Mesothelial cell of epicardium (in vitro differentiated cells): ENCODE results near the gene EXOG. TPM values are rescaled to one million over a fixed set of nuclear protein-coding genes. Genes with fewer than 3 reads are reported as not detected.

Source experiments
- DNase-seq, 2 experiments: peaks; one replicate each; pipeline ENCODE4 v3.0.0; 2021; ENCODE audit warnings: low spot score in 2 of 2; ENCODE audit not compliant: unreplicated experiment in 2 of 2
- H3K27ac Mint-ChIP-seq: 2 replicates; pipeline ENCODE4 v1.8.0; 2021; ENCODE audit warnings: mixed read lengths
- H3K27me3 Mint-ChIP-seq: 2 replicates; pipeline ENCODE4 v1.8.0; 2021; ENCODE audit warnings: low read depth, mixed read lengths
- H3K36me3 Mint-ChIP-seq: 2 replicates; pipeline ENCODE4 v1.8.0; 2021; ENCODE audit warnings: mixed read lengths
- H3K4me1 Mint-ChIP-seq: 2 replicates; pipeline ENCODE4 v1.8.0; 2021; ENCODE audit warnings: mixed read lengths
- H3K4me3 Mint-ChIP-seq: 2 replicates; pipeline ENCODE4 v1.8.0; 2021; ENCODE audit warnings: mild to moderate bottlenecking, moderate library complexity, mixed read lengths
- H3K9me3 Mint-ChIP-seq: 2 replicates; pipeline ENCODE4 v1.8.0; 2021; ENCODE audit warnings: mixed read lengths
- CTCF ChIP-seq: fragments of 200-600 bp; sonication (generic); IDR thresholded peaks from one replicate; pipeline ENCODE4 v1.5.0; 2021; ENCODE audit warnings: antibody characterized with exemption; ENCODE audit not compliant: unreplicated experiment
- total RNA-seq: library from RNA; stranded (reverse); gene quantifications from 3 replicates; pipeline ENCODE4 v1.2.1, GENCODE V29; 2021

EXOG gene
- total RNA-seq, 1 donor from 2014 or later, result 19.5 TPM

GRCh38 chr3:38574411-38575278, 78.5 kb downstream of the EXOG start:
- no peak overlapping the region for H3K27ac Mint-ChIP-seq
- TF ChIP-seq CTCF, result no peak
- no peaks in the 10 kb centered on the region for H3K36me3 Mint-ChIP-seq
- peaks cover 4% of the 10 kb centered on the region for H3K27me3 Mint-ChIP-seq
- H3K9me3 Mint-ChIP-seq, result peaks cover 9% of the 10 kb centered on the region
- no peak overlapping the region for H3K4me3 Mint-ChIP-seq
- DNase-seq, result no peak
- H3K4me1 Mint-ChIP-seq, result no peaks in the 10 kb centered on the region

- no peaks in the 10 kb centered on the region for H3K4me1 Mint-ChIP-seq
- no peak overlapping the region for H3K27ac Mint-ChIP-seq
- no peak overlapping the region for H3K4me3 Mint-ChIP-seq
- DNase-seq, result no peak
- H3K36me3 Mint-ChIP-seq, result no peaks in the 10 kb centered on the region
- peaks cover 4% of the 10 kb centered on the region for H3K27me3 Mint-ChIP-seq
- TF ChIP-seq CTCF, result no peak
- peaks cover 9% of the 10 kb centered on the region for H3K9me3 Mint-ChIP-seq
Measured at GRCh38 chr3:38575279-38575843, 79.2 kb downstream of the EXOG start.

Other genes starting within 250 kb of the EXOG start
- gene SLC22A13, start 230.5 kb upstream of the EXOG start, total RNA-seq, result 0.34 to 0.85 TPM (median 0.75 TPM) in 3 replicates
- gene SLC22A14, start 214.0 kb upstream of the EXOG start, total RNA-seq, result 0.20 to 0.22 TPM in 2 of 3 replicates, not detected in the other
- gene XYLB, start 149.6 kb upstream of the EXOG start, total RNA-seq, result 5.2 to 5.9 TPM (median 5.5 TPM) in 3 replicates
- 45.5 to 50.4 TPM (median 49.9 TPM) in 3 replicates for gene ACVR2B, start 42.5 kb upstream of the EXOG start, total RNA-seq
- gene SCN5A, start 153.3 kb downstream of the EXOG start, total RNA-seq, result 0.88 to 1.8 TPM (median 1.4 TPM) in 3 replicates